ENCODE data around the gene KCNG2. TPM values are rescaled to one million over a fixed set of nuclear protein-coding genes. Genes with fewer than 3 reads are reported as not detected.

Gene KCNG2
- total and polyA plus RNA-seq, 10 of the 15 experiments (the other 5 are each of a cell fraction or from before 2014, with no cell fraction given), result 0.20 to 0.23 TPM; not detected in 8

DNA sequence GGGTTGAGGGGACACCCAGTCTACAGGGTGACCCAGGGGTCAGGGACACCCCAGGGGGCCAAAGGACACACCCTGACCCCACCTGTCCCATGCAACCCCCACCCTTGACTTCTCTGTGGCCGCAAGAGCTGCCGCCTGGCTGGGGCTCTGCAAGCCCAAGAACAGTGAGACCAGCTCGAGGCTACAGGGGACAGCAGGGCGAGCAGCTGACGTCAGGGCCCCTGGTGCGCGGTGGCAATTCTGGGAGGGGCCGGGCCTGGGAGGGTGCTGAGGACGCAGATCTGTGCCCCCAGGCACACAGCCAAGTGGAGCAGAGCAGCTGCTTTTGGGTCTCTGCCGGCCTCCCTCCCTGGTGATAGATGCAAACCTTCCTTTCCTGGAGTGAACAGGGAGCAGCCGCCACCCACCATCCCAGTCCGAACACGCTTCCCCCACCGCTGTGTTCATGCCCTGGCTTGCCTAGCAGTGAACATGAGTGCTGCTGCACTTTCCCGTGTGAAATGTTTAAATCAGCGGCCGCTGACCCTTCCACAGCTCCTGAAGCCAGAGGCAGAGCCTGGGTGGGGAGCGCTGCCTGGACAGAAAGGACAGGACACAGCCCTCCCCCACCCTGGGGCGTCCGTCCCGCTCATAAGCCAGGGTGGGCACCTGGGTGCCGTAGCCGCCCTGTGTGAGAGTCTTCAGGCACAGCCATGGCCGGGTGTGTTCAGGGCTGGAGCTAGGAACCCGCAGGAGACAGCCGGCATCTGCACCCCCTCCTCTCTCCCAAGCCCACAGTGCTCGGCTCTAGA lies 106.8 kb downstream of the KCNG2 start:
- ChIA-PET POLR2A (no interaction called here), RAD21 (ENCODE audit: unreplicated experiment) (no interaction called here), CTCF (no interaction called here), SMC1A (ENCODE audit: uncharacterized antibody, unreplicated experiment) (interaction anchor here (0.9 to 1.6 kb wide), 2 partner anchors 59 to 64 kb away, joined by 3 to 4 read pairs; no protein-coding TSS in a partner anchor)
- in situ Hi-C loops (cut with MboI) (no loop called here), intact Hi-C loops (cut with micrococcal nuclease; ENCODE audit: unreplicated experiment) (no loop called here)
- H3K27ac ChIP-seq (ENCODE audit: control insufficient read depth, insufficient read depth), result no peak overlapping the region
- no peaks in the 10 kb centered on the region; the same call in 2 of the 3 replicates for H3K9me3 ChIP-seq (replicated peaks; ENCODE audit: control insufficient read depth, insufficient read depth, low read length)
- ATAC-seq (no peak), DNase-seq (ENCODE audit: low read depth, low spot score) (no peak), FAIRE-seq (no peak)
- no peak overlapping the region for H3K4me3 ChIP-seq
- H3K4me1 ChIP-seq (ENCODE audit: control insufficient read depth, insufficient read depth, low read length), result peaks cover 3% of the 10 kb centered on the region; the same call in 1 of the 2 replicates
- no peak overlapping the region for H3K9ac ChIP-seq (ENCODE audit: control insufficient read depth, insufficient read depth, low read length)
- no TSS peak for BruUV-seq (replicated peaks)
- no peaks in the 10 kb centered on the region for H3K27me3 ChIP-seq (replicated peaks in 1 of 2; ENCODE audit: control insufficient read depth in 2 of 2, insufficient read depth in 2 of 2, low read length in 1 of 2)
- H2AFZ ChIP-seq (ENCODE audit: control insufficient read depth, low read depth, low read length), result no peak overlapping the region
- no peaks in the 10 kb centered on the region for H3K79me2 ChIP-seq (ENCODE audit: control insufficient read depth, insufficient read depth, low read length)
- TF ChIP-seq GABPA (IDR thresholded peaks at IDR 0.05; ENCODE audit: low read depth), result no peak
- peaks cover 0 to 8% of the 10 kb centered on the region in 2 experiments; a peak in 3 of 4 replicates for H3K36me3 ChIP-seq (ENCODE audit: control insufficient read depth in 2 of 2, insufficient read depth in 2 of 2, low read length in 1 of 2)
- H3K4me2 ChIP-seq (ENCODE audit: control insufficient read depth, insufficient read depth), result no peak overlapping the region
- 98% methylated on average over 24 of the region's 27 CpGs for WGBS (ENCODE audit: insufficient coverage, insufficient replicate concordance, low lambda C conversion rate, missing lambda C conversion rate)
- H4K20me1 ChIP-seq (ENCODE audit: control insufficient read depth, insufficient read depth), result no peaks in the 10 kb centered on the region

DNA sequence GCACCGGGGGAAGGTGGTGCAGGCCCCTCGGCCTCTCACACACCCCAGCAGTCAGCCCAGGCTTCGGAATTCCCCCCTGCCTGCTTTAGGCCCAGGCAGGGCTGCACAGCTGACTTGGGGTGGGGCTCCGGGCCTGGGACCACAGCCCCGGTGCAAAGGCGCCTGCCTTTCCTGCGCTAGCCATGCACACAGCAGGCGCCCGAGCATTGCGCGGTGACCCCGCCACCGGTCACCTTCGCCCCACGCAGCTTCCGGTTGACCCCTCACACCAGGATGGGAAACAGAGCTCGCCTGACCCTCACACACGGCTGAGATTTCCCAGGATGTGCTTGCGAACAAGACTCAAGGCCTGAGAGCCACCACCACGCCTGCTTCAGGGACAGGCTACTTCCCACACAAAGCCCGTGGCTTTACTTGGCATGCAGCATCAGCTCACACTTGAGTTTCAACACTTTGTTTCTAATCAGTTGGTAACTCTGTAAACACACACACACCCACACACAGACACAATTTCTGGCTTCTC lies 107.7 kb downstream of the KCNG2 start:
- H3K4me2 ChIP-seq (ENCODE audit: control insufficient read depth, insufficient read depth), result no peak overlapping the region
- SMC1A ChIA-PET (ENCODE audit: uncharacterized antibody, unreplicated experiment), result interaction anchor here (0.8 to 1.6 kb wide), 4 partner anchors 40 to 65 kb away, joined by 3 to 4 read pairs (median 3); no protein-coding TSS in a partner anchor
- POLR2A ChIA-PET, result no interaction called here
- no peak overlapping the region for H2AFZ ChIP-seq (ENCODE audit: control insufficient read depth, low read depth, low read length)
- no peak overlapping the region for H3K4me3 ChIP-seq
- intact Hi-C loops (cut with micrococcal nuclease; ENCODE audit: unreplicated experiment) (no loop called here), in situ Hi-C loops (cut with MboI) (no loop called here)
- WGBS (ENCODE audit: insufficient coverage, insufficient replicate concordance, low lambda C conversion rate, missing lambda C conversion rate), result 95% methylated on average over 21 of the region's 21 CpGs
- peaks cover 0 to 8% of the 10 kb centered on the region in 2 experiments; a peak in 3 of 4 replicates for H3K36me3 ChIP-seq (ENCODE audit: control insufficient read depth in 2 of 2, insufficient read depth in 2 of 2, low read length in 1 of 2)
- RAD21 ChIA-PET (ENCODE audit: unreplicated experiment), result interaction anchor here (0.9 kb wide), 1 partner anchor 15 kb away, joined by 4 read pairs; no protein-coding TSS in a partner anchor
- peaks cover 3% of the 10 kb centered on the region; the same call in 1 of the 2 replicates for H3K4me1 ChIP-seq (ENCODE audit: control insufficient read depth, insufficient read depth, low read length)
- DNase-seq (ENCODE audit: low read depth, low spot score) (no peak), FAIRE-seq (no peak), ATAC-seq (no peak)
- H3K27ac ChIP-seq (ENCODE audit: control insufficient read depth, insufficient read depth), result no peak overlapping the region
- no peaks in the 10 kb centered on the region for H3K27me3 ChIP-seq (replicated peaks in 1 of 2; ENCODE audit: control insufficient read depth in 2 of 2, insufficient read depth in 2 of 2, low read length in 1 of 2)
- H3K9me3 ChIP-seq (replicated peaks; ENCODE audit: control insufficient read depth, insufficient read depth, low read length), result no peaks in the 10 kb centered on the region; the same call in 2 of the 3 replicates
- no peaks in the 10 kb centered on the region for H4K20me1 ChIP-seq (ENCODE audit: control insufficient read depth, insufficient read depth)
- TF ChIP-seq EZH2 (IDR thresholded peaks at IDR 0.05; ENCODE audit: borderline replicate concordance, control insufficient read depth, low read depth, low read length) (no peak), YY1 (IDR thresholded peaks at IDR 0.05; ENCODE audit: low read depth, low read length) (no peak), HDAC2 (IDR thresholded peaks at IDR 0.05) (no peak), MTA2 (IDR thresholded peaks at IDR 0.05; ENCODE audit: low read depth) (no peak), SIX5 (IDR thresholded peaks at IDR 0.05; ENCODE audit: low read depth, low read length, severe bottlenecking) (no peak), IKZF2 (IDR thresholded peaks at IDR 0.05) (no peak), RAD51 (IDR thresholded peaks at IDR 0.05) (no peak)
- TF ChIP-seq, protein P1, sequence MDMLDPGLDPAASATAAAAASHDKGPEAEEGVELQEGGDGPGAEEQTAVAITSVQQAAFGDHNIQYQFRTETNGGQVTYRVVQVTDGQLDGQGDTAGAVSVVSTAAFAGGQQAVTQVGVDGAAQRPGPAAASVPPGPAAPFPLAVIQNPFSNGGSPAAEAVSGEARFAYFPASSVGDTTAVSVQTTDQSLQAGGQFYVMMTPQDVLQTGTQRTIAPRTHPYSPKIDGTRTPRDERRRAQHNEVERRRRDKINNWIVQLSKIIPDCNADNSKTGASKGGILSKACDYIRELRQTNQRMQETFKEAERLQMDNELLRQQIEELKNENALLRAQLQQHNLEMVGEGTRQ (IDR thresholded peaks at IDR 0.05; ENCODE audit: borderline replicate concordance, low read depth, low read length), result no peak
- TF ChIP-seq, protein P2, sequence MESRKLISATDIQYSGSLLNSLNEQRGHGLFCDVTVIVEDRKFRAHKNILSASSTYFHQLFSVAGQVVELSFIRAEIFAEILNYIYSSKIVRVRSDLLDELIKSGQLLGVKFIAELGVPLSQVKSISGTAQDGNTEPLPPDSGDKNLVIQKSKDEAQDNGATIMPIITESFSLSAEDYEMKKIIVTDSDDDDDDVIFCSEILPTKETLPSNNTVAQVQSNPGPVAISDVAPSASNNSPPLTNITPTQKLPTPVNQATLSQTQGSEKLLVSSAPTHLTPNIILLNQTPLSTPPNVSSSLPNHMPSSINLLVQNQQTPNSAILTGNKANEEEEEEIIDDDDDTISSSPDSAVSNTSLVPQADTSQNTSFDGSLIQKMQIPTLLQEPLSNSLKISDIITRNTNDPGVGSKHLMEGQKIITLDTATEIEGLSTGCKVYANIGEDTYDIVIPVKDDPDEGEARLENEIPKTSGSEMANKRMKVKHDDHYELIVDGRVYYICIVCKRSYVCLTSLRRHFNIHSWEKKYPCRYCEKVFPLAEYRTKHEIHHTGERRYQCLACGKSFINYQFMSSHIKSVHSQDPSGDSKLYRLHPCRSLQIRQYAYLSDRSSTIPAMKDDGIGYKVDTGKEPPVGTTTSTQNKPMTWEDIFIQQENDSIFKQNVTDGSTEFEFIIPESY (IDR thresholded peaks at IDR 0.05), result no peak
- no peak overlapping the region for H3K9ac ChIP-seq (ENCODE audit: control insufficient read depth, insufficient read depth, low read length)
- no TSS peak for BruUV-seq (replicated peaks)
- CTCF ChIA-PET, result interaction anchor here (1.4 kb wide), 1 partner anchor 58 kb away, joined by 3 read pairs; no protein-coding TSS in a partner anchor
- H3K79me2 ChIP-seq (ENCODE audit: control insufficient read depth, insufficient read depth, low read length), result no peaks in the 10 kb centered on the region

All from GM12878 (cell line).